PC-3 (cell line): ENCODE results near the gene CYP4V2. TPM values are rescaled to one million over a fixed set of nuclear protein-coding genes. Genes with fewer than 3 reads are reported as not detected.

ENCODE experiments used
- ATAC-seq: fragments of 200-7000 bp; cut with Tn5 transposase; 2 replicates; pipeline ENCODE4 v1.9.1; 2020; ENCODE audit warnings: mild to moderate bottlenecking, moderate library complexity
- BruUV-seq: library from RNA; stranded (reverse); fragments of 400-500 nt; replicated peaks from 2 replicates; lab custom pipeline; 2021; lab: Mats Ljungman, UMichigan
- CTCF ChIA-PET: fragments of 300-600 bp; sonication (Branson Sonifier 250); formaldehyde crosslinking; loops from one replicate; lab custom pipeline; 2022; ENCODE audit warnings: antibody characterized with exemption; lab: Charles Lee
- POLR2A ChIA-PET: fragments of 300-600 bp; sonication (Branson Sonifier 250); formaldehyde crosslinking; loops from one replicate; lab custom pipeline; 2022; ENCODE audit warnings: antibody characterized with exemption; ENCODE audit not compliant: unreplicated experiment; lab: Charles Lee
- DNase-seq: peaks from one replicate; pipeline ENCODE4 v3.0.0-alpha.2; 2015
- H2AFZ ChIP-seq: fragments of 300-600 bp; sonication (generic); 2 replicates; pipeline ENCODE4 v1.6.0; 2016; ENCODE audit warnings: antibody characterized with exemption, low read length
- H3F3A ChIP-seq: fragments of 300-600 bp; sonication (generic); one replicate; pipeline ENCODE4 v1.6.0; 2017; ENCODE audit warnings: antibody characterized with exemption, low read length, control low read depth, mild to moderate bottlenecking; ENCODE audit not compliant: unreplicated experiment
- H3K27ac ChIP-seq: fragments of 300-600 bp; sonication (generic); 2 replicates; pipeline ENCODE4 v1.5.1; 2016; ENCODE audit warnings: mild to moderate bottlenecking, low read length
- H3K27me3 ChIP-seq: fragments of 300-600 bp; sonication (generic); 2 replicates; pipeline ENCODE4 v1.6.1; 2016; ENCODE audit warnings: low read length, mixed read lengths
- H3K36me3 ChIP-seq: fragments of 300-600 bp; sonication (generic); 2 replicates; pipeline ENCODE4 v1.6.1; 2016; ENCODE audit warnings: low read depth, mixed run types, low read length, mixed read lengths
- H3K4me1 ChIP-seq: fragments of 300-600 bp; sonication (generic); 2 replicates; pipeline ENCODE4 v1.5.1; 2016; ENCODE audit warnings: low read length; ENCODE audit not compliant: insufficient read depth
- H3K4me2 ChIP-seq: fragments of 300-600 bp; sonication (generic); 2 replicates; pipeline ENCODE4 v1.6.0; 2016; ENCODE audit warnings: low read length
- H3K4me3 ChIP-seq: fragments of 300-600 bp; sonication (generic); 2 replicates; pipeline ENCODE4 v1.5.1; 2016; ENCODE audit warnings: mild to moderate bottlenecking, low read length, mixed read lengths
- H3K79me2 ChIP-seq: fragments of 300-600 bp; sonication (generic); 2 replicates; pipeline ENCODE4 v1.6.1; 2017; ENCODE audit warnings: low read length, mixed read lengths
- H3K9ac ChIP-seq: fragments of 300-600 bp; sonication (generic); 2 replicates; pipeline ENCODE4 v1.6.0; 2016; ENCODE audit warnings: mild to moderate bottlenecking, low read length
- H3K9me2 ChIP-seq: fragments of 300-600 bp; sonication (generic); replicated peaks from 2 replicates; pipeline ENCODE4 v1.6.1; 2016; ENCODE audit warnings: mixed run types, low read length, mixed read lengths
- H3K9me3 ChIP-seq: fragments of 300-600 bp; sonication (generic); 2 replicates; pipeline ENCODE4 v1.6.1; 2016; ENCODE audit warnings: low read length, mixed read lengths
- H4K20me1 ChIP-seq: fragments of 300-600 bp; sonication (generic); 2 replicates; pipeline ENCODE4 v1.6.1; 2016; ENCODE audit warnings: low read length, mixed read lengths
- CTCF ChIP-seq: fragments of 300-600 bp; sonication (generic); conservative IDR thresholded peaks from 2 replicates; pipeline ENCODE4 v1.5.1; 2017; ENCODE audit warnings: antibody characterized with exemption, low read depth, mild to moderate bottlenecking, low read length
- EZH2 ChIP-seq: fragments of 300-600 bp; sonication (generic); IDR thresholded peaks from one replicate; pipeline ENCODE4 v1.6.1; 2017; ENCODE audit warnings: antibody characterized with exemption, mild to moderate bottlenecking, low read length; ENCODE audit not compliant: unreplicated experiment
- EZH2phosphoT487 ChIP-seq: fragments of 300-600 bp; sonication (generic); IDR thresholded peaks from 2 replicates; pipeline ENCODE4 v1.6.1; 2018; ENCODE audit warnings: mild to moderate bottlenecking, antibody characterized with exemption, low read length, borderline replicate concordance
- intact Hi-C: fragments of 100-400 bp; cut with micrococcal nuclease; formaldehyde crosslinking; loops from 2 replicates; pipeline ENCODE4 v1.9.0; 2023
- total RNA-seq: library from RNA; depleted of rRNA; stranded (reverse); fragments of >200 nt; gene quantifications from 2 replicates; pipeline ENCODE4 v1.2.3, GENCODE V29; 2014

CYP4V2 gene
- total RNA-seq, 1 experiment from 2014 or later, result 0.69 TPM

- no peak overlapping the region for H3K4me2 ChIP-seq
- no peak overlapping the region for H3K27ac ChIP-seq
- POLR2A ChIA-PET, result no interaction called here
- no peaks in the 10 kb centered on the region for H3F3A ChIP-seq
- no peak overlapping the region for H3K9ac ChIP-seq
- DNase-seq, result no peak
- H3K36me3 ChIP-seq, result no peaks in the 10 kb centered on the region
- intact Hi-C loops, result no loop called here
- H3K9me2 ChIP-seq, result no peaks in the 10 kb centered on the region
- no peaks in the 10 kb centered on the region for H3K79me2 ChIP-seq
- H3K9me3 ChIP-seq, result no peaks in the 10 kb centered on the region
- no peaks in the 10 kb centered on the region for H4K20me1 ChIP-seq
- no peak for ATAC-seq
- peaks cover 25% of the 10 kb centered on the region for H3K27me3 ChIP-seq
- TF ChIP-seq EZH2phosphoT487 (no peak), EZH2 (no peak), CTCF (no peak)
- H3K4me1 ChIP-seq, result no peaks in the 10 kb centered on the region
- BruUV-seq, result no TSS peak
- CTCF ChIA-PET, result no interaction called here
- no peak overlapping the region for H2AFZ ChIP-seq
- H3K4me3 ChIP-seq, result no peak overlapping the region
These were observed 44.9 kb upstream of the CYP4V2 start for GRCh38 chr4:186146458-186146857.

- Histone ChIP-seq H3K27me3 (peaks cover 25% of the 10 kb centered on the region), H3F3A (no peaks in the 10 kb centered on the region), H3K9ac (no peak overlapping the region), H3K4me2 (no peak overlapping the region), H4K20me1 (no peaks in the 10 kb centered on the region), H3K9me3 (no peaks in the 10 kb centered on the region), H2AFZ (no peak overlapping the region), H3K36me3 (no peaks in the 10 kb centered on the region), H3K27ac (no peak overlapping the region), H3K4me1 (no peaks in the 10 kb centered on the region), H3K9me2 (no peaks in the 10 kb centered on the region), H3K79me2 (no peaks in the 10 kb centered on the region), H3K4me3 (no peak overlapping the region)
- ChIA-PET POLR2A (no interaction called here), CTCF (no interaction called here)
- intact Hi-C loops, result no loop called here
- DNase-seq, result no peak
- TF ChIP-seq EZH2, result no peak
- no peak for TF ChIP-seq EZH2phosphoT487
- TF ChIP-seq CTCF, result no peak
- no TSS peak for BruUV-seq
- ATAC-seq, result no peak
These were observed 42.9 kb upstream of the CYP4V2 start for GRCh38 chr4:186148336-186148975.

- ATAC-seq (no peak), DNase-seq (peak; percentile 39)
- H2AFZ ChIP-seq, result no peak overlapping the region
- no peaks in the 10 kb centered on the region for H3K36me3 ChIP-seq
- H3K4me2 ChIP-seq, result no peak overlapping the region
- H3K9me3 ChIP-seq, result no peaks in the 10 kb centered on the region
- intact Hi-C loops, result no loop called here
- TF ChIP-seq CTCF (peak; percentile 63), EZH2phosphoT487 (no peak)
- POLR2A ChIA-PET, result no interaction called here
- H3K4me3 ChIP-seq, result no peak overlapping the region
- H3K4me1 ChIP-seq, result no peaks in the 10 kb centered on the region
- H3K27ac ChIP-seq, result no peak overlapping the region
- BruUV-seq, result no TSS peak
- no peak overlapping the region for H3K9ac ChIP-seq
- H3F3A ChIP-seq, result no peaks in the 10 kb centered on the region
- CTCF ChIA-PET, result no interaction called here
- no peaks in the 10 kb centered on the region for H4K20me1 ChIP-seq
- no peaks in the 10 kb centered on the region for H3K79me2 ChIP-seq
- H3K27me3 ChIP-seq, result peaks cover 18% of the 10 kb centered on the region
- H3K9me2 ChIP-seq, result no peaks in the 10 kb centered on the region
These were observed 41.5 kb upstream of the CYP4V2 start for GRCh38 chr4:186149872-186150271.
